Panc1 (cell line): ENCODE results near the gene CAMK2B.

ENCODE experiments used
- CTCF ChIP-seq: fragments of 450-650 bp; IDR thresholded peaks from 2 replicates; pipeline ENCODE4 v1.5.1; 2017; ENCODE audit warnings: mild to moderate bottlenecking
- SIN3A ChIP-seq: IDR thresholded peaks from 2 replicates; pipeline ENCODE4 v1.6.1; 2012; ENCODE audit warnings: low read depth, mild to moderate bottlenecking, low read length, moderate library complexity, borderline replicate concordance; ENCODE audit not compliant: insufficient read depth
- TF ChIP-seq, protein P1 (sequence below), 2 experiments: IDR thresholded peaks; 2 replicates each; pipeline ENCODE4 v1.6.1; 2011 to 2012; ENCODE audit warnings: low read depth in 2 of 2, control low read depth in 1 of 2, low read length in 1 of 2, mild to moderate bottlenecking in 1 of 2, moderate library complexity in 1 of 2; ENCODE audit not compliant: insufficient read depth in 1 of 2

DNA sequence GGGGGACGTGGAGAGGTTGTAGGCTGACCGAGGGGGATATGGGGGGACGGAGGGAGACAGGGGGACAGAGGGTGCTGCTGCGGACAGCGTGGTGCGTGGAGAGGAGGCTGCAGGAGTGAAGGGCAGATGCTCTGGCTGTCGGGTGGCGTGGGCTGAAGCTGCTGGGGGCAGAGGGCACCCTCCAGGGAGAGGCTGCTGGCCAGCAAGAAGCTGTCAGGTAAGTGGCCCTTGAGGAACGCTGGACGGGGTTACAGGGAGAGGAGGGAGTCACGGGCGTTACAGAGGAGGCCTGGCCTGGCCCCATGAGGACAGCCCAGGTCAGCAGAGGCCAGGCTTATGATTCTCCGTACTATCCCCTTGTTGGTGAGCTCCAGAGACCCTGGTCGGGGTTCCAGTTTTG, 97.5 kb downstream of the CAMK2B start:
- TF ChIP-seq, protein P1, sequence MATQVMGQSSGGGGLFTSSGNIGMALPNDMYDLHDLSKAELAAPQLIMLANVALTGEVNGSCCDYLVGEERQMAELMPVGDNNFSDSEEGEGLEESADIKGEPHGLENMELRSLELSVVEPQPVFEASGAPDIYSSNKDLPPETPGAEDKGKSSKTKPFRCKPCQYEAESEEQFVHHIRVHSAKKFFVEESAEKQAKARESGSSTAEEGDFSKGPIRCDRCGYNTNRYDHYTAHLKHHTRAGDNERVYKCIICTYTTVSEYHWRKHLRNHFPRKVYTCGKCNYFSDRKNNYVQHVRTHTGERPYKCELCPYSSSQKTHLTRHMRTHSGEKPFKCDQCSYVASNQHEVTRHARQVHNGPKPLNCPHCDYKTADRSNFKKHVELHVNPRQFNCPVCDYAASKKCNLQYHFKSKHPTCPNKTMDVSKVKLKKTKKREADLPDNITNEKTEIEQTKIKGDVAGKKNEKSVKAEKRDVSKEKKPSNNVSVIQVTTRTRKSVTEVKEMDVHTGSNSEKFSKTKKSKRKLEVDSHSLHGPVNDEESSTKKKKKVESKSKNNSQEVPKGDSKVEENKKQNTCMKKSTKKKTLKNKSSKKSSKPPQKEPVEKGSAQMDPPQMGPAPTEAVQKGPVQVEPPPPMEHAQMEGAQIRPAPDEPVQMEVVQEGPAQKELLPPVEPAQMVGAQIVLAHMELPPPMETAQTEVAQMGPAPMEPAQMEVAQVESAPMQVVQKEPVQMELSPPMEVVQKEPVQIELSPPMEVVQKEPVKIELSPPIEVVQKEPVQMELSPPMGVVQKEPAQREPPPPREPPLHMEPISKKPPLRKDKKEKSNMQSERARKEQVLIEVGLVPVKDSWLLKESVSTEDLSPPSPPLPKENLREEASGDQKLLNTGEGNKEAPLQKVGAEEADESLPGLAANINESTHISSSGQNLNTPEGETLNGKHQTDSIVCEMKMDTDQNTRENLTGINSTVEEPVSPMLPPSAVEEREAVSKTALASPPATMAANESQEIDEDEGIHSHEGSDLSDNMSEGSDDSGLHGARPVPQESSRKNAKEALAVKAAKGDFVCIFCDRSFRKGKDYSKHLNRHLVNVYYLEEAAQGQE (IDR thresholded peaks at IDR 0.05; ENCODE audit: insufficient read depth in 1 of 2, low read depth in 2 of 2, low read length in 1 of 2) = no peak
- TF ChIP-seq CTCF (no peak), SIN3A (no peak)
